ENCODE results near the gene TRIM41. TPM values are rescaled to one million over a fixed set of nuclear protein-coding genes. Genes with fewer than 3 reads are reported as not detected.
"Not testable (repeated sequence)": the region's sequence is repeated elsewhere in the genome, so short reads cannot be mapped to it uniquely, and the experiment has no call there.

Gene TRIM41
- polyA plus RNA-seq, 1 donor (not counting 4 experiments of a cell fraction or from before 2014, with no cell fraction given) = 13.4 TPM

GRCh38 chr5:181207960-181208253, 15.2 kb upstream of the TRIM41 start:
- DNase-seq (ENCODE audit: low read depth, low spot score) (no peak), FAIRE-seq (peak; percentile 23)
- TF ChIP-seq CTCF (optimal IDR thresholded peaks at IDR 0.05 in 1 of 3, IDR thresholded peaks at IDR 0.05 in 1 of 3, conservative IDR thresholded peaks at IDR 0.05 in 1 of 3; ENCODE audit: extremely low read depth in 1 of 3, insufficient read depth in 2 of 3, low read length in 3 of 3) (no peak), EZH2 (IDR thresholded peaks at IDR 0.05; ENCODE audit: low read length) (no peak)
- no peak overlapping the region for H3K4me3 ChIP-seq (ENCODE audit: control insufficient read depth in 2 of 3, extremely low read depth in 1 of 3, insufficient read depth in 2 of 3, low read depth in 1 of 3, low read length in 3 of 3)
- no peak overlapping the region for H3K27ac ChIP-seq (ENCODE audit: control insufficient read depth, insufficient read depth, low read length)
- no peaks in the 10 kb centered on the region for H3K9me1 ChIP-seq (ENCODE audit: control insufficient read depth, extremely low read depth, insufficient read depth, low read length)
- H3K4me2 ChIP-seq (ENCODE audit: control insufficient read depth, extremely low read depth, insufficient read depth, low read depth, low read length) = no peak overlapping the region
- H3K9me3 ChIP-seq (ENCODE audit: control insufficient read depth, low read depth, low read length) = no peaks in the 10 kb centered on the region
- no peak overlapping the region for H3K9ac ChIP-seq (ENCODE audit: control insufficient read depth, extremely low read depth, insufficient read depth, low read length)
- dilution Hi-C loops (cut with MboI; ENCODE audit: extremely low pct_ligation_motif_present, low sequenced_read_pairs) = no loop called here
- H3K4me1 ChIP-seq (ENCODE audit: control insufficient read depth, extremely low read depth, insufficient read depth, low read length) = peaks cover 17% of the 10 kb centered on the region
- H3K27me3 ChIP-seq (ENCODE audit: control insufficient read depth, extremely low read depth, insufficient read depth, low read length) = no peaks in the 10 kb centered on the region
- peaks cover 4% of the 10 kb centered on the region for H3K79me2 ChIP-seq (ENCODE audit: control insufficient read depth, insufficient read depth, low read length)
- H4K20me1 ChIP-seq (ENCODE audit: control insufficient read depth, extremely low read depth, insufficient read depth, low read length) = no peaks in the 10 kb centered on the region
- no peaks in the 10 kb centered on the region for H3K36me3 ChIP-seq (ENCODE audit: control insufficient read depth in 2 of 2, extremely low read depth in 1 of 2, insufficient read depth in 2 of 2, low read length in 2 of 2)
- no peak overlapping the region for H2AFZ ChIP-seq (ENCODE audit: control insufficient read depth, low read length)

- DNase-seq (ENCODE audit: low read depth, low spot score); dilution Hi-C loops (cut with MboI; ENCODE audit: extremely low pct_ligation_motif_present, low sequenced_read_pairs); H3K4me3 ChIP-seq (ENCODE audit: control insufficient read depth in 2 of 3, extremely low read depth in 1 of 3, insufficient read depth in 2 of 3, low read depth in 1 of 3, low read length in 3 of 3); H3K9me3 ChIP-seq (ENCODE audit: control insufficient read depth, low read depth, low read length); H3K27ac ChIP-seq (ENCODE audit: control insufficient read depth, insufficient read depth, low read length); H3K9ac ChIP-seq (ENCODE audit: control insufficient read depth, extremely low read depth, insufficient read depth, low read length); H4K20me1 ChIP-seq (ENCODE audit: control insufficient read depth, extremely low read depth, insufficient read depth, low read length); H3K4me1 ChIP-seq (ENCODE audit: control insufficient read depth, extremely low read depth, insufficient read depth, low read length); H3K9me1 ChIP-seq (ENCODE audit: control insufficient read depth, extremely low read depth, insufficient read depth, low read length); H3K4me2 ChIP-seq (ENCODE audit: control insufficient read depth, extremely low read depth, insufficient read depth, low read depth, low read length); H3K36me3 ChIP-seq (ENCODE audit: control insufficient read depth in 2 of 2, extremely low read depth in 1 of 2, insufficient read depth in 2 of 2, low read length in 2 of 2); H2AFZ ChIP-seq (ENCODE audit: control insufficient read depth, low read length); H3K27me3 ChIP-seq (ENCODE audit: control insufficient read depth, extremely low read depth, insufficient read depth, low read length); H3K79me2 ChIP-seq (ENCODE audit: control insufficient read depth, insufficient read depth, low read length); FAIRE-seq: not testable (repeated sequence)
Measured at GRCh38 chr5:181209006-181209405, 14.1 kb upstream of the TRIM41 start.

GRCh38 chr5:181210148-181210547, 12.9 kb upstream of the TRIM41 start:
- H3K4me1 ChIP-seq (ENCODE audit: control insufficient read depth, extremely low read depth, insufficient read depth, low read length); H3K9me1 ChIP-seq (ENCODE audit: control insufficient read depth, extremely low read depth, insufficient read depth, low read length); H3K27me3 ChIP-seq (ENCODE audit: control insufficient read depth, extremely low read depth, insufficient read depth, low read length); H3K4me3 ChIP-seq (ENCODE audit: control insufficient read depth in 2 of 3, extremely low read depth in 1 of 3, insufficient read depth in 2 of 3, low read depth in 1 of 3, low read length in 3 of 3); H3K27ac ChIP-seq (ENCODE audit: control insufficient read depth, insufficient read depth, low read length); H3K4me2 ChIP-seq (ENCODE audit: control insufficient read depth, extremely low read depth, insufficient read depth, low read depth, low read length); H3K9ac ChIP-seq (ENCODE audit: control insufficient read depth, extremely low read depth, insufficient read depth, low read length); dilution Hi-C loops (cut with MboI; ENCODE audit: extremely low pct_ligation_motif_present, low sequenced_read_pairs); FAIRE-seq; H3K79me2 ChIP-seq (ENCODE audit: control insufficient read depth, insufficient read depth, low read length); H2AFZ ChIP-seq (ENCODE audit: control insufficient read depth, low read length); H3K9me3 ChIP-seq (ENCODE audit: control insufficient read depth, low read depth, low read length); H4K20me1 ChIP-seq (ENCODE audit: control insufficient read depth, extremely low read depth, insufficient read depth, low read length); DNase-seq (ENCODE audit: low read depth, low spot score); H3K36me3 ChIP-seq (ENCODE audit: control insufficient read depth in 2 of 2, extremely low read depth in 1 of 2, insufficient read depth in 2 of 2, low read length in 2 of 2): not testable (repeated sequence)

- DNase-seq (ENCODE audit: low read depth, low spot score); H3K27ac ChIP-seq (ENCODE audit: control insufficient read depth, insufficient read depth, low read length); dilution Hi-C loops (cut with MboI; ENCODE audit: extremely low pct_ligation_motif_present, low sequenced_read_pairs); H2AFZ ChIP-seq (ENCODE audit: control insufficient read depth, low read length); FAIRE-seq; H3K36me3 ChIP-seq (ENCODE audit: control insufficient read depth in 2 of 2, extremely low read depth in 1 of 2, insufficient read depth in 2 of 2, low read length in 2 of 2); H3K9ac ChIP-seq (ENCODE audit: control insufficient read depth, extremely low read depth, insufficient read depth, low read length); H3K9me3 ChIP-seq (ENCODE audit: control insufficient read depth, low read depth, low read length); H3K79me2 ChIP-seq (ENCODE audit: control insufficient read depth, insufficient read depth, low read length); H3K9me1 ChIP-seq (ENCODE audit: control insufficient read depth, extremely low read depth, insufficient read depth, low read length); H4K20me1 ChIP-seq (ENCODE audit: control insufficient read depth, extremely low read depth, insufficient read depth, low read length); H3K4me2 ChIP-seq (ENCODE audit: control insufficient read depth, extremely low read depth, insufficient read depth, low read depth, low read length); H3K4me3 ChIP-seq (ENCODE audit: control insufficient read depth in 2 of 3, extremely low read depth in 1 of 3, insufficient read depth in 2 of 3, low read depth in 1 of 3, low read length in 3 of 3); H3K4me1 ChIP-seq (ENCODE audit: control insufficient read depth, extremely low read depth, insufficient read depth, low read length); H3K27me3 ChIP-seq (ENCODE audit: control insufficient read depth, extremely low read depth, insufficient read depth, low read length): not testable (repeated sequence)
Measured at GRCh38 chr5:181210698-181211097, 12.4 kb upstream of the TRIM41 start.

Measured in keratinocyte (primary cell).